GM12891 (cell line): ENCODE data around the gene GRM4.

Source experiments
- DNase-seq: peaks from one replicate; pipeline ENCODE4 v3.0.0; 2011; ENCODE audit warnings: low spot score; ENCODE audit not compliant: insufficient read length
- FAIRE-seq: peaks from 2 replicates; lab custom pipeline; 2011; peaks lifted over from hg19 to GRCh38; lab: Jason Lieb, UNC
- PAX5 ChIP-seq: IDR thresholded peaks from 2 replicates; pipeline ENCODE4 v1.6.1; 2011; ENCODE audit warnings: low read length, moderate library complexity, mild to moderate bottlenecking; ENCODE audit not compliant: insufficient read depth, severe bottlenecking
- POLR2A ChIP-seq: IDR thresholded peaks from 2 replicates; pipeline ENCODE4 v1.6.1; 2011; ENCODE audit warnings: low read depth, low read length, control low read depth
- POLR2AphosphoS5 ChIP-seq: IDR thresholded peaks from 2 replicates; pipeline ENCODE4 v1.6.1; 2011; ENCODE audit warnings: low read depth, low read length, control low read depth
- POU2F2 ChIP-seq: IDR thresholded peaks from 2 replicates; pipeline ENCODE4 v1.6.1; 2011; ENCODE audit warnings: low read depth, mild to moderate bottlenecking, control low read depth, low read length, moderate library complexity
- SPI1 ChIP-seq: IDR thresholded peaks from 2 replicates; pipeline ENCODE4 v1.6.1; 2011; ENCODE audit warnings: low read depth, low read length, control low read depth
- TAF1 ChIP-seq: IDR thresholded peaks from 2 replicates; pipeline ENCODE4 v1.6.1; 2011; ENCODE audit warnings: low read depth, low read length, control low read depth

GRM4 gene

DNA sequence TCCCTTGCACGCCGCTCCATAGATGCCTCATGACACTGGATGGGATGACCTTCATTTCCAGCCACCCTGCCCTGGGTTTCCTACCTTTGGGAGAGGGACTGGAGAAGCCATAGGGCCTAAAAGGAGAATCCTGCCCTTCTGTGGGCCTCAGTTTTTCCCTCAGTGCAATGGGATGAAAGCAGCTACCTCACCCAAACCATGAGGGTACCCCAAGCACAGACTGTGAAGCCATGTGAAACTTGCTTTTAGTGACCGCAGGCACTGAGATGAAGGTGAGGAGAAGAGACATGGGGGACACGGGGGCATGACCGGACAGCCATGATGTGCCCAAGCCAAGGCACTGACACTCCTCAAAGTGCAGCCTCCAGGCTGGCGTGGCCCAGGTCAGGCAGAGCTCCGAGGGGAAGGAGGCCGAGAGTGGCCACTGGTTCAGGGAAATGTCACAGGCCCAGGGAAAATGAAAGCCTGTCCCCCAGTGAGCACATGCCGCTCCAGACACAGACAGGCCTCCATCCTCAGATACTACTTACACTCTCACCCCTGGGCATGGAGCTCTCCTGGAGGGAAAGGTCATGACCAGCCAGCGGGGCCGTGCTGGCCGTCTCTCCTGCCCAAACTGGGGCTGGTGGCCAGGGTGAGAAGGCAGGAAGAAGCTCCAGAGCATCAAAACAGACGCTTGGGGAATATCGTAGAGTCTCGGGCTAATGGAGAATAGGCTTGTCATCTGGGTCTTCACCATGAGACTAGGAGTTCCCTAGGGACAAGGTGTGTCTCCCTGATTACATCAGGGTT, 116.2 kb downstream of the GRM4 start:
- TF ChIP-seq POU2F2, result no peak
- TF ChIP-seq SPI1, result no peak
- TF ChIP-seq POLR2A, result no peak
- FAIRE-seq (no peak), DNase-seq (no peak)

DNA sequence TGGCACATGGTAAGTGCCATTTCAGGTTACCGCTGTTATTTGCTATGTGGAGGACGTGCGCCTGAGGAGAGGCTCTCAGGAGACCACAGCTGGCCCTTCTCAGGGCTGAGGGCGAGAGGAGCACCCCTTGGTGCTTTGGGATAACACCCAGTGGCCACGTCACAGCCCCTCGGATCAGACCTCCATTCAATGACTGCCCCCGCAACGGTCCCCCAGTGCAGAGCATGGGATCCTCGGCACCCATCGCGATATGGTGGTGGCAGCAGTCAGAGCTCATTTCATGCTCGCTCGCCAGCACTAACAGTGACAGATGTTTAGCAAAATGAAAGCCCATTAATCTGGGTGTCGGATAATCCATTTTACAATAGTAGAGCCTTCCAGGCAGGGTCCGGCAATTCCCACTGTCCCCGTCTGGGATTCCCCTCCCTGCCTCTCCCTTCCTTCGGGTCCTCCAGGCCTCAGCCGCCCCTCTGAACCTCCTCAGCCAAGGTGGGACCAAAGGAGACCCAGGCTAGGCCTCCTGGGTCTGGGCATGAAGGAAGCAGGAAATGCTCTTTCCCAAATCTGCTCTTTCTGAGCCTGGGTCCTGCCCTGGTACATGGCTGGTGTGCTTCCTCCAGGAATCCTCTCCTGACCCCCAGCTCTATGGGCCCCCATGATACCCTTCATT, 117.1 kb downstream of the GRM4 start:
- FAIRE-seq (no peak), DNase-seq (no peak)
- TF ChIP-seq PAX5 (no peak), POU2F2 (no peak), POLR2A (no peak), TAF1 (no peak), SPI1 (no peak), POLR2AphosphoS5 (no peak)

DNA sequence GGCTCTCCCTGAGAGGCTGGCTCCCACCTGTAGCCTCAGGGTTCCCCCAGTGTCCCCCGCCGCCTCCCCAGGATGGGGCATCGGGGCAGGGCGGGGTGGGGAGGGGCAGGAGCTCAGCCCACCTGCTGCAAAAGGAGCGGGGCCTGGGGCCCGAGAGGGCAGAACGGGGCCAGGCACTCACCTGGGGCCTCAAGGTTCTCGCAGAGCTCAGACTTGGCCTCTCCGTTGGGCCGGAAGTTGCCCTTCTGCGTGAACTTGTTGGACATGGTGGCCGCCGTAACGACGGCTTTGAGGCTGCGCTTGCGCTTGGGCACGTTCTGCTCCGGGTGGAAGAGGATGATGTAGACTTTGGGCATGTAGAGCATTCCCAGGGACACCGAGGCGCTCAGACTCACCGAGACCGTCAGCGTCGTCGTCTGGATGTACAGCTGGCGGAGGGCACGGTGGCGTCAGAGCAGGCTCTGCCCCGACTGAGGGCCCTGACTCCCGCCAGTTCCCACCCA, 117.9 kb downstream of the GRM4 start:
- TF ChIP-seq POU2F2 (no peak), POLR2AphosphoS5 (no peak), SPI1 (no peak), PAX5 (no peak), TAF1 (no peak), POLR2A (no peak)
- DNase-seq (no peak), FAIRE-seq (no peak)

- TF ChIP-seq TAF1 (no peak), POLR2AphosphoS5 (no peak), POLR2A (no peak), POU2F2 (no peak), SPI1 (no peak), PAX5 (no peak)
- FAIRE-seq (no peak), DNase-seq (peak; percentile 89)
Measured at GRCh38 chr6:34027445-34027936, 118.4 kb downstream of the GRM4 start.

- FAIRE-seq, result no peak
- DNase-seq, result no peak
- TF ChIP-seq SPI1 (no peak), PAX5 (no peak)
Measured at GRCh38 chr6:34025861-34026260, 120.0 kb downstream of the GRM4 start.

- DNase-seq (no peak), FAIRE-seq (no peak)
- TF ChIP-seq PAX5, result no peak
- no peak for TF ChIP-seq POU2F2
- TF ChIP-seq SPI1, result no peak
- TF ChIP-seq POLR2AphosphoS5, result no peak
- no peak for TF ChIP-seq TAF1
- TF ChIP-seq POLR2A, result no peak
Measured at GRCh38 chr6:34025112-34025807, 120.6 kb downstream of the GRM4 start.

DNA sequence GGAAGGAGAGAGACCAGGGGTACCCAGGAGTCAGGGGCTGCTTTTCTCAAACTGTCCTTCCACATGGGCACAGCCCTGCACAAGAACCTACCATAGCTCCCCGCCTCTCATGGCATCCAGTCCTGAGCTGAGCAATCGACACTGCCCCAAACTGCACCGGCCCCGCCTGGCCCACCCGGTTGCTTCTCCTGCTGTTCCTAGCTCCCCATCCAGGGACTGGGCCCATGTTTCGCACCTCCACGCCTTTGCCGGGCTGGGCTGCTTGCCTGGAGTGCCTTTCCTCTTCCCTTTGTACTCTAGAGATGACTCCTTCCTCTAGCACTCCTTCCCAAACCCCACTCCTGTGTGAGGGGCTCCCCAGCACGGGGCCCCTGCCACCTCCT, 123.0 kb downstream of the GRM4 start:
- no peak for FAIRE-seq
- DNase-seq, result no peak
- TF ChIP-seq PAX5 (no peak), SPI1 (no peak), POLR2AphosphoS5 (no peak), POU2F2 (no peak), TAF1 (no peak), POLR2A (no peak)

- TF ChIP-seq POLR2A (no peak), PAX5 (no peak), POLR2AphosphoS5 (no peak), TAF1 (no peak), POU2F2 (no peak), SPI1 (no peak)
- FAIRE-seq, result no peak
- DNase-seq, result no peak
Measured at GRCh38 chr6:34022250-34022872, 123.5 kb downstream of the GRM4 start.

- TF ChIP-seq TAF1, result no peak
- no peak for TF ChIP-seq POLR2A
- no peak for TF ChIP-seq POU2F2
- no peak for TF ChIP-seq PAX5
- no peak for TF ChIP-seq SPI1
- no peak for TF ChIP-seq POLR2AphosphoS5
- DNase-seq (no peak), FAIRE-seq (no peak)
Measured at GRCh38 chr6:34021554-34022190, 124.2 kb downstream of the GRM4 start.
